Nucleus accumbens (tissue), 56 donors: ENCODE data around the gene WDR26.
"Not testable (repeated sequence)": the region's sequence is repeated elsewhere in the genome, so short reads cannot be mapped to it uniquely, and the experiment has no call there.

Experiments
- DNase-seq, 56 donors: peaks; one replicate each; lab custom pipeline; 2025; lab: John Stamatoyannopoulos, UW

WDR26 gene

DNA sequence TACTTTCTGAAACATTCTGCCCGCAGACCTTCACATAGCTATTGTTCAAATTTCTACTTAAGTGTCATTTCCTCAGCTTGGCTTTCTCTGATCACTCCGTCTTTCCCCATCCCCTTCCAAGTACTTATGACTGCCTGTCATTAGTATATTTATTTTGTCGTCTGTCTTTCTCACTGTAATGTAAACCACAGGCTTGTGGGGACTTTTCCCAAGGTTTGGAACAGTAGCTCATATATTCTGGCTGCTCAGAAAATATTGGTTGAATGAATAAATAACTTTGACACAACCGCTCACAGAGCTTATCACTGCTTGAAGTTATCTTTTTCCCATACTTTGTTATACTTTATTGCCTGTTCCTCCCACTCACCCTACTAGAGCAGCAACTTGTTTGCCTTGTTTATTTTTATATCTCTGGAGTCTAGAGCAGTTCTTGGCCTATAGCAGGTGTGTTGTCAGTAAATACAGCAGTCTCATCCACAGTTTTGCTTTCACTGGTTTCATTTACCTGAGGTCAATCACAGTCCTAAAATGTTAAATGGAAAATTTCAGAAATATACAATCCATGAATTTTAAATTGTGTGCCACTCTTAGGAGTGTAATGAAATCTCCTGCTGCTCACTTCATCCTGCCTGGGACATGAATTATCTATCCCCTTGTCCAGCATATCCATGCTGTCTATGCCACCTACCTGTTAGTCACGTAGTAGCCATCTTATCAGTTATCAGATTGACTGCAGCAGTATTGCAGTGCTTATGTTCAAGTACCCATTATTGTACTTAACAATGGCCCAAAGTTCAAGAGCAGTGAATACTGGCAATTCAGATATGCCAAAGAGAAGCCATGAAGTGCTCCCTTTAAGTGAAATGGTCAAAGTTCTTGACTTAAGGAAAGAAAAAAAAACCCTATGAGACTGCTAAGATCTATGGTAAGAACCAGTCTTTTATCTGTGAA is 80.3 kb downstream of the WDR26 start:
- DNase-seq, result no peak

DNA sequence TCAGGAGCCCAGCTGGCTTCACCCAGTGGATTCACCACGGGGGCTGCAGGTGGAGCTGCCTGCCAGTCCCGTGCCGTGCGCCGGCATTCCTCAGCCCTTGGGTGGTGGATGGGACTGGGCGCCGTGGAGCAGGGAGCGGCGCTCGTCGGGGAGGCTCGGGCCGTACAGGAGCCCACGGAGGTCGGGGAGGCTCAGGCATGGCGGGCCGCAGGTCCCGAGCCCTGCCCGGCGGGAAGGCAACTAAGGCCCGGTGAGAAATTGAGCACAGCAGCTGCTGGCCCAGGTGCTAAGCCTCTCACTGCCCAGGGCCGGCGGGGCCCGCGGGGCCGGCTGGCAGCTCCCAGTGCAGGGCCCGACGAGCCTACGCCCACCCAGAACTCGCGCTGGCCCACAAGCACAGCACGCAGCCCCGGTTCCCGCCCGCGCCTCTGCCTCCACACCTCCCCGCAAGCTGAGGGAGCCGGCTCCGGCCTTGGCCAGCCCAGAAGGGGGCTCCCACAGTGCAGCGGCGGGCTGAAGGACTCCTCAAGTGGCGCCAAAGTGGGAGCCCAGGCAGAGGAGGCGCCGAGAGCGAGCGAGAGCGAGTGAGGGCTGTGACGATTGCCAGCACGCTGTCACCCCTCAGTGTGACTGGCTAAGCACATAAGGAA is 82.0 kb downstream of the WDR26 start:
- DNase-seq, result not testable (repeated sequence)

GRCh38 chr1:224349716-224350115 is 84.9 kb downstream of the WDR26 start:
- not testable (repeated sequence) for DNase-seq

DNA sequence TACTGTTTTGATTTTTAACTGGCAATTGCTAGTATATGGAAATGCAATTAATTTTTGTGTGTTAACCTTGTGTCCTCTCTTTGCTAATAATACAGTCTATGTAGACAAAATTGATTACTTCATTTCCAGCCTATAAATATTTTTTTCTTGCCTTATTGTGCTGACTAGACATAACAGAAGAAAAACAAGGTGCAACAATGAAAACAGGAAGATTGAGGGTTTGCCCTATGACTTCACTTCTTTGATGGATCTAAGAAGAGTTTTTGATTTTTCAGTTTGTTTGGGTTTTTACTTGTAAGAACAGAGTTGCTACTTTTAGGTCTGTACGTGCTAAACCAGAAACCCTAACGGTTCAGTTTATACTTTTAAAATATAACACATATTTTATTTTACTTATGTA is 86.5 kb downstream of the WDR26 start:
- DNase-seq, result no peak

GRCh38 chr1:224343679-224344078 is 90.9 kb downstream of the WDR26 start:
- DNase-seq, result no peak

DNA sequence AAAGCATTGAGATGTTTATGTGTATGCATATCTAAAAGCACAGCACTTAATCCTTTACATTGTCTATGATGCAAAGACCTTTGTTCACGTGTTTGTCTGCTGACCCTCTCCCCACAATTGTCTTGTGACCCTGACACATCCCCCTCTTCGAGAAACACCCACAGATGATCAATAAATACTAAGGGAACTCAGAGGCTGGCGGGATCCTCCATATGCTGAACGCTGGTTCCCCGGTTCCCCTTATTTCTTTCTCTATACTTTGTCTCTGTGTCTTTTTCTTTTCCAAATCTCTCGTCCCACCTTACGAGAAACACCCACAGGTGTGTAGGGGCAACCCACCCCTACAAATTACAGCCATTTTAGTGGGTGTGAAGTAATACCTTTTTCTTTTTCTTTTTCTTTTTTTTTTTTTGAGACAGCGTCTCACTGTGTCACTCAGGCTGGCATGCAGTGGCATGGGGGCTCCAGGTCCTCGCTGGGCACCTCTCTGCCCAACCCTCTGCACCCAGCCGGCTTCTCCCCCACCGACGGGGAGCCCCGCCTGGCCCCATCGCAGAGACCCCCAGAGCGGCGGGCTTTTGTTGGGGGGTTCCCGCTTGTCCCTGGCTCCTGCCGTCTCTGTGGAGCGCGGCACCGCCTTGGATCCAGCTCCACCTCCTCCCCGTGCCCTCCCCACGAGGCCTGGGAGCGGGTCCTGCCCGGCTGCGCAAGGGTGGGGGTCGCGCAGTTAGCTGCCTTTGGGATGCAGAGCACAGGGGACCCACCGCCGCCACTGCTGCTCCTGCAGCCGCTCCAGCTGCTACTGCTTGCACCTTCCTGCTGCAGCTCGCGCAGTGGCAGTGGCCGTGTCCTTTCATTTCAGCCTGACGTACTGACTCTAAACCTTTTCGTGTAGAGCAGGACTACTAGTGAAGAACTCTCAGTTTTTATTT is 93.9 kb downstream of the WDR26 start:
- not testable (repeated sequence) for DNase-seq

DNA sequence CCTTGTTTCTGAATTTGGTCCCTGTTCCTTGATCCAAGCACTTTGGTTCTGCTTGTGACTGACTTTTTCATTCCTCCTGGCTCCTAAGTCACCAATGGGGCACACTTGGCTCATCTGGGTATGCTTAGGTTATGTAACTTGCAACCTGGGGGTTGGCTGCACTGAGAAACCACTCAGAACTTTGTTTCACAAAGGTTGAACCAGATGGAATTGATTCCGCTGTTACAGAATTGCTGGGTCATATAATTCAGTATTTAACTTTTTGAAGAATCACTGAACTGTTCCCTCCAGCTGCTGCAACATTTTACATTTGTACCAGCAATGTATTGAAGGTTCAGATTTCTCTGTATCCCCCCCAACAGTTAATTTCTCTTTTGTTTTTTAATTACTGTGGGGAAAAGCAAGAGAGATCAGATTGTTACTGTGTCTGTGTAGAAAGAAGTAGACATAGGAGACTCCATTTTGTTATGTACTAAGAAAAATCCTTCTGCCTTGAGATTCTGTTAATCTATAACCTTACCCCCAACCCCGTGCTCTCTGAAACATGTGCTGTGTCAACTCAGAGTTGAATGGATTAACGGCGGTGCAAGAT is 95.1 kb downstream of the WDR26 start:
- no peak for DNase-seq

- DNase-seq, result no peak
These were observed 96.3 kb downstream of the WDR26 start for GRCh38 chr1:224338150-224338838.
